OCI-LY7 (cell line): ENCODE results near the gene APOL1. TPM values are rescaled to one million over a fixed set of nuclear protein-coding genes. Genes with fewer than 3 reads are reported as not detected.

Source experiments
- BruUV-seq: library from RNA; stranded (reverse); fragments of 400-500 nt; replicated peaks from 2 replicates; lab custom pipeline; 2021; lab: Mats Ljungman, UMichigan
- CTCF ChIA-PET: fragments of 300-600 bp; sonication (Branson Sonifier 250); formaldehyde crosslinking; loops from one replicate; lab custom pipeline; 2022; ENCODE audit warnings: antibody characterized with exemption; ENCODE audit not compliant: unreplicated experiment; lab: Charles Lee
- POLR2A ChIA-PET: fragments of 300-600 bp; sonication (Branson Sonifier 250); formaldehyde crosslinking; loops from one replicate; lab custom pipeline; 2022; ENCODE audit warnings: antibody characterized with exemption; lab: Charles Lee
- DNase-seq: peaks from one replicate; pipeline ENCODE4 v3.0.0-alpha.2; 2015; ENCODE audit warnings: low spot score
- H2AFZ ChIP-seq: fragments of 200-600 bp; sonication (generic), shearing (Covaris generic); 2 replicates; pipeline ENCODE4 v1.6.1; 2014; ENCODE audit warnings: mild to moderate bottlenecking, antibody characterized with exemption, low read length, moderate library complexity
- H3K27ac ChIP-seq: fragments of 200-600 bp; sonication (generic); 2 replicates; pipeline ENCODE4 v1.5.1; 2014; ENCODE audit warnings: mixed run types, low read depth, mild to moderate bottlenecking, moderate library complexity, low read length, inconsistent platforms; ENCODE audit not compliant: poor library complexity, severe bottlenecking
- H3K36me3 ChIP-seq: fragments of 200-600 bp; sonication (generic); 2 replicates; pipeline ENCODE4 v1.6.1; 2014; ENCODE audit warnings: mild to moderate bottlenecking, antibody characterized with exemption, low read length, moderate library complexity, mixed read lengths; ENCODE audit not compliant: insufficient read depth
- H3K4me1 ChIP-seq: fragments of 200-600 bp; sonication (generic); 2 replicates; pipeline ENCODE4 v1.5.1; 2014; ENCODE audit warnings: mild to moderate bottlenecking, low read length; ENCODE audit not compliant: insufficient read depth, poor library complexity, severe bottlenecking
- H3K4me2 ChIP-seq: fragments of 200-600 bp; sonication (generic); 2 replicates; pipeline ENCODE4 v1.6.1; 2014; ENCODE audit warnings: mild to moderate bottlenecking, low read length
- H3K4me3 ChIP-seq: fragments of 200-600 bp; sonication (generic); 2 replicates; pipeline ENCODE4 v1.5.1; 2014; ENCODE audit warnings: mild to moderate bottlenecking, low read depth, low read length; ENCODE audit not compliant: poor library complexity, severe bottlenecking
- H3K79me2 ChIP-seq: fragments of 200-600 bp; sonication (generic); 2 replicates; pipeline ENCODE4 v1.6.1; 2016; ENCODE audit warnings: low read depth, mild to moderate bottlenecking, low read length, moderate library complexity, mixed read lengths; ENCODE audit not compliant: insufficient read depth
- H3K9me2 ChIP-seq: fragments of 200-600 bp; sonication (generic); 2 replicates; pipeline ENCODE4 v1.6.1; 2016; ENCODE audit warnings: mild to moderate bottlenecking, low read length, mixed read lengths; ENCODE audit not compliant: insufficient read depth
- H3K9me3 ChIP-seq: fragments of 200-600 bp; sonication (generic); 2 replicates; pipeline ENCODE4 v1.6.1; 2014; ENCODE audit warnings: mild to moderate bottlenecking, mixed run types, low read length, mixed read lengths
- H4K20me1 ChIP-seq: fragments of 200-600 bp; sonication (generic); 2 replicates; pipeline ENCODE4 v1.6.1; 2014; ENCODE audit warnings: mild to moderate bottlenecking, antibody characterized with exemption, low read length, moderate library complexity, mixed read lengths; ENCODE audit not compliant: insufficient read depth
- CTCF ChIP-seq: fragments of 200-600 bp; sonication (generic); conservative IDR thresholded peaks from 2 replicates; pipeline ENCODE4 v1.5.1; 2014; ENCODE audit warnings: mild to moderate bottlenecking, antibody characterized with exemption, low read length, moderate library complexity, mixed read lengths
- EZH2phosphoT487 ChIP-seq: fragments of 200-600 bp; sonication (generic); IDR thresholded peaks from 2 replicates; pipeline ENCODE4 v1.6.1; 2018; ENCODE audit warnings: low read depth, borderline replicate concordance, mild to moderate bottlenecking, mixed run types, antibody characterized with exemption, low read length, moderate library complexity, mixed read lengths
- intact Hi-C: fragments of 100-400 bp; cut with micrococcal nuclease; formaldehyde crosslinking; loops from one replicate; pipeline ENCODE4 v1.10.0; 2022; ENCODE audit not compliant: unreplicated experiment
- total RNA-seq, 2 experiments: library from RNA; depleted of rRNA in 1 of 2; stranded (reverse); fragments of >200 nt in 1 of 2; shearing (Covaris generic) in 1 of 2; gene quantifications; 2 replicates each; pipeline ENCODE4 v1.2.3, GENCODE V29; 2014 to 2022

The APOL1 gene
- total RNA-seq, 2 experiments from 2014 or later, result 0.42 to 0.47 TPM

DNA sequence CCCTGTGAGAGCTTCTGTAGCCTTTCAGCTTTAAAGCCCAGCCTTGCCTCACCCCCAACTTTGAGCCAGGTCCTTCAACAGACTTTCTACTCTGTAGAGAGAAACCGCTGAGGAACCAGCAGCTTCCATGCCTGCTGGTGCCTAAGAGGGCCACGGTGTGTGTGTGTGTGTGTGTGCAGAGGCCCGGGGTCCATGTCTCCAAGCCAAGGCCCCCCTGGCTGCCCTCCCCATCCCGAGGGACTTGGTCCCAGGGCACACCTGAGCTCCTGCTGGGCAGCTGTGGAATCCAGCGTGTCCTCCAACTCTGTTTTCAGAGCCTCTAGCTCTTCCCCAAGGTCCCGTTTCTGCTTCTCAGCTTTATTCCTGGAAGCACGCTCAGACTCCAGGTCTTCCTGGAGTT lies 42.3 kb downstream of the APOL1 start:
- H3K4me2 ChIP-seq, result no peak overlapping the region
- no peak overlapping the region for H3K4me3 ChIP-seq
- H2AFZ ChIP-seq, result no peak overlapping the region
- H3K79me2 ChIP-seq, result no peaks in the 10 kb centered on the region
- BruUV-seq, result no TSS peak
- H4K20me1 ChIP-seq, result no peaks in the 10 kb centered on the region
- ChIA-PET POLR2A (no interaction called here), CTCF (no interaction called here)
- TF ChIP-seq EZH2phosphoT487, result no peak
- TF ChIP-seq CTCF, result no peak
- no peak overlapping the region for H3K27ac ChIP-seq
- H3K9me2 ChIP-seq, result no peaks in the 10 kb centered on the region
- intact Hi-C loops, result no loop called here
- no peaks in the 10 kb centered on the region for H3K9me3 ChIP-seq
- no peaks in the 10 kb centered on the region for H3K4me1 ChIP-seq
- DNase-seq, result no peak
- peaks cover 88% of the 10 kb centered on the region for H3K36me3 ChIP-seq

GRCh38 chr22:36296690-36297089 lies 43.8 kb downstream of the APOL1 start:
- intact Hi-C loops, result no loop called here
- Histone ChIP-seq H3K9me3 (no peaks in the 10 kb centered on the region), H3K4me2 (no peak overlapping the region), H3K79me2 (no peaks in the 10 kb centered on the region), H3K4me3 (no peak overlapping the region), H4K20me1 (0 out of 2 replicates have a peak, but pooled peaks cover 5% of the 10 kb centered on the region), H3K9me2 (no peaks in the 10 kb centered on the region), H3K27ac (no peak overlapping the region), H3K4me1 (no peaks in the 10 kb centered on the region), H2AFZ (no peak overlapping the region), H3K36me3 (peaks cover 99% of the 10 kb centered on the region)
- no TSS peak for BruUV-seq
- DNase-seq, result no peak
- CTCF ChIA-PET, result no interaction called here
- POLR2A ChIA-PET, result interaction anchor here (0.6 kb wide), 1 partner anchor 81 kb away, joined by 7 read pairs; no protein-coding TSS in a partner anchor
- TF ChIP-seq EZH2phosphoT487 (no peak), CTCF (no peak)

GRCh38 chr22:36297568-36297967 lies 44.6 kb downstream of the APOL1 start:
- no peaks in the 10 kb centered on the region for H3K9me3 ChIP-seq
- no peak for TF ChIP-seq EZH2phosphoT487
- TF ChIP-seq CTCF, result no peak
- peaks cover 99% of the 10 kb centered on the region for H3K36me3 ChIP-seq
- no peak overlapping the region for H3K4me3 ChIP-seq
- no peak overlapping the region for H2AFZ ChIP-seq
- H3K4me1 ChIP-seq, result no peaks in the 10 kb centered on the region
- BruUV-seq, result no TSS peak
- H3K27ac ChIP-seq, result no peak overlapping the region
- H3K79me2 ChIP-seq, result no peaks in the 10 kb centered on the region
- H3K9me2 ChIP-seq, result no peaks in the 10 kb centered on the region
- intact Hi-C loops, result no loop called here
- H3K4me2 ChIP-seq, result no peak overlapping the region
- ChIA-PET CTCF (no interaction called here), POLR2A (no interaction called here)
- no peak for DNase-seq
- H4K20me1 ChIP-seq, result 0 out of 2 replicates have a peak, but pooled peaks cover 5% of the 10 kb centered on the region
